GM18868 (cell line): ENCODE measurements around the gene LCLAT1.

Experiments used
- ATAC-seq: cut with Tn5 transposase; IDR thresholded peaks from one replicate; pipeline ENCODE4 v1.9.1; 2021; ENCODE audit warnings: mild to moderate bottlenecking, moderate library complexity; ENCODE audit not compliant: unreplicated experiment

LCLAT1 gene

GRCh38 chr2:30447149-30448045 lies at the start of gene LCLAT1:
LCLAT1 (plus strand) TSS chr2:30447246; CDS start chr2:30525591, 78,345 bp downstream.
- ATAC-seq: peak; percentile 96

- no peak for ATAC-seq
Measured at GRCh38 chr2:30398084-30398873, 48.8 kb upstream of the LCLAT1 start.

DNA sequence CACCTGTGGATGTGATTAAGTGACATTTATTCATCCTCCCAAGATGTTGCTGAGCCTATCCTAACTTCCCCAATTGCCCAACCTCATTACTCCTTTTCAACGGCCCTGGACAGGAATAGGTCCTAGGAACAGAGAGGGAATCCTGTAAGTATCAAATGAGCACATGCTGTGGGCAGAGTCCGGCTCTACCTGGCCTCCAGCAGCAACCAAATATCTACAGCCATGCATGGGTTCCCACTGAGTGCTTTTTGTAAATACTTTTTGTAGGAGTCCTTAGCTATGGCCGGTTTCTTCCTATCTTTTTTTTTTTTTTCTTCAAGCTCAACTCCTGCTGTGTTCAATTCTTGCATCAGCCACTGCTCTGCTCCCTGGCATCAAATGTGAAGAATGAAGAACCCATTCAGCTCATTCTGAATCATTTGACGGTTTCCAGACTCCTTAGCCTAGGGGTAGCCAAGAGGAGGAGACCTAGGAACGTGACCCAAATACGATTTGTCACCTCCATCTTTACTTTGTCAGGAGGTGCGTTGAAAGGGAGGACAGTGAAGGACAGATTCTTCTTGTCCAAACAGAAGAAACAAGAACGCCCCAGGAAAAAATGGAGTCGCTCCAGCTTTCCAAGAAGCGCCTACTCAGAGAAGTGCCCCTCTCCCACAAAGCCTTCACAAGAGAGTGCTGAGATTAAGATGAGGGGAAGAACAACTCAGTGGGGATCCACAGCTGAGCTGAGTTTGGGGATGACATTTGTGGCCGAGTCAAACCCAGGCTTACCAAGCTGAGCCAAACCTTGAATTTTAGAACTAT lies 46.7 kb upstream of the LCLAT1 start:
- no peak for ATAC-seq

GRCh38 chr2:30402441-30403182 lies 44.4 kb upstream of the LCLAT1 start:
- no peak for ATAC-seq

DNA sequence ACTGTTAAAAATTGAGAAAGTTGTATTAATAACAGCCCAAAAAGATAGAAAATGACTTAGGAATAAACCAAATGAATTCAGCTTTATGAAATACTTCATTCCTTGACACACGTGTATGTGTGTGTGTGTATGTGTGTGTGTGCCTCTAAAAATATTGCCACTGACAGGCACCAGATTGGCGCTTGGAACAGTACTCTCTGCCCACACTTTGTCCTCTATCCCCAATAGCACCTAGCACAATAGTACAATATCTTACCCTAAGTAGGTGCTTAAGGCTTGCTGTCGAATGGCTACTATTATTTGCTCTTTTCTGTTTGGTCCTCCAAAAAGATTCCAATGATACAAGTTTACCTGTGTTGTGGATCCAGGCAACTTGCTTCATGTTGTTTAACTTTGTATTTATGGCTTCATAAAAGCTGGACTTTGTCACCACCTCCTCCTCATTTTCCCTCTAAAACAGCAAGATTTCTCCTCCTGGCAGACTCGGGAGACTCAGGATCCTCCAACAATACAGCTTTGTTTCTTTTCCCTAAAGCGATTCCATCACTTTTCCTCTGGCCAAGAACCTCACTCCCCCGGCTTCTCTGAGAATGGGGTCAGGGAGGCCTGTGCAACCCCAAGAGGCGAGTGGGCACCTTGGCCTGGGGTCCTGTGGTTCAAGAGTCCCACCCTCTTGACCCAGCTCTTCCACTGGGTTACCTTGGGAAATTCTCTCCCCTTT lies 43.3 kb upstream of the LCLAT1 start:
- ATAC-seq: no peak

GRCh38 chr2:30404319-30405259 lies 42.5 kb upstream of the LCLAT1 start:
- ATAC-seq: no peak

- no peak for ATAC-seq
Measured at GRCh38 chr2:30405260-30405605, 41.8 kb upstream of the LCLAT1 start.

DNA sequence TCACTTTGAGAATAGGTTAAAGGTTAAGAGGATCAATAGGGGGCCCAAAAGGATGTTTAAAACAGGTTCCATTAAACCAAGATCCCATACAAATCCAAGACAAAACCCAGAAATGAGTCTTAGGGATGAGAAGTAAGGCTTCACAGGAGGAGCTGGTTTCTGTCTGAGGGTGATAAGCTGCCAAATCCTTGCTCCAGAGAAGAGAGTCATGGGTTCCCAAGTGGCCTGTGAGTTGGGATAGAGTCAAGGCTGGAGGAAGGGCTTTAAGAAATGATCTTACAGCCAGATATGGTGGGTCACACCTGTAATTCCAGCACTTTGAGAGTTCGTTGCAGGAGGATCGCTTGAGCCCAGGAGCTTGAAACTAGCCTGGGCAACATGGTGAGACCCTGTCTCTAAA lies 40.2 kb upstream of the LCLAT1 start:
- no peak for ATAC-seq

- no peak for ATAC-seq
Measured at GRCh38 chr2:30408961-30409387, 38.1 kb upstream of the LCLAT1 start.

- ATAC-seq: no peak
Measured at GRCh38 chr2:30410217-30410616, 36.8 kb upstream of the LCLAT1 start.

DNA sequence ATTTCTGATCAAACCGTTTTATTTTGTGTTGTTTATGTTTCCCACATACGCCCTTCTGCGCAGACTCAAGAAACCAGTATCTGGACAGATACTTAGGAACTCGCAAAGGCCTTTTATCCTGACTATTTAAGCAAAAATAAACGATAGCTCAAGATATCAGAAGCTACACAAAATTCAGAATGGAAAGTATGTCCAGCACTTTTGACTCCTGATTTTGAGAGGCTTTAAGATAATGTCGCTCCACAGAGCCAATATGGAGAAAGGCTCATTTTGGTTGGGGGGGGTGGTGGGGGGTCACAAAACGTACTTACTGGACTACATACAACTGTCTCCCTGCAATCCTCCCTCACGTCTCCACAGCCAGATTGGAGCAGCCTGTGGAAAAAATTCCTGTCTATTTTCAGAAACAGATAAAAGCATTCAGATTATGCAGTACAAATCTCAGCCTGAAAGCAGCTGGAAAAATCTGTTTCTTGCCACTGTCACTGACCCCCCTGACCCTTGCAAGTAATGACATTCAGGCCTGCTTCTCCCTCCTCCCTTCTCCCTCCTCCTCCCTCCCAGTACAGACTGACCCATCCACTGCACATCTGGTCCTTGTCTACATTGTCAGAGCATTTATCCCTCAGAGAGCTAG lies 34.9 kb upstream of the LCLAT1 start:
- ATAC-seq: no peak

DNA sequence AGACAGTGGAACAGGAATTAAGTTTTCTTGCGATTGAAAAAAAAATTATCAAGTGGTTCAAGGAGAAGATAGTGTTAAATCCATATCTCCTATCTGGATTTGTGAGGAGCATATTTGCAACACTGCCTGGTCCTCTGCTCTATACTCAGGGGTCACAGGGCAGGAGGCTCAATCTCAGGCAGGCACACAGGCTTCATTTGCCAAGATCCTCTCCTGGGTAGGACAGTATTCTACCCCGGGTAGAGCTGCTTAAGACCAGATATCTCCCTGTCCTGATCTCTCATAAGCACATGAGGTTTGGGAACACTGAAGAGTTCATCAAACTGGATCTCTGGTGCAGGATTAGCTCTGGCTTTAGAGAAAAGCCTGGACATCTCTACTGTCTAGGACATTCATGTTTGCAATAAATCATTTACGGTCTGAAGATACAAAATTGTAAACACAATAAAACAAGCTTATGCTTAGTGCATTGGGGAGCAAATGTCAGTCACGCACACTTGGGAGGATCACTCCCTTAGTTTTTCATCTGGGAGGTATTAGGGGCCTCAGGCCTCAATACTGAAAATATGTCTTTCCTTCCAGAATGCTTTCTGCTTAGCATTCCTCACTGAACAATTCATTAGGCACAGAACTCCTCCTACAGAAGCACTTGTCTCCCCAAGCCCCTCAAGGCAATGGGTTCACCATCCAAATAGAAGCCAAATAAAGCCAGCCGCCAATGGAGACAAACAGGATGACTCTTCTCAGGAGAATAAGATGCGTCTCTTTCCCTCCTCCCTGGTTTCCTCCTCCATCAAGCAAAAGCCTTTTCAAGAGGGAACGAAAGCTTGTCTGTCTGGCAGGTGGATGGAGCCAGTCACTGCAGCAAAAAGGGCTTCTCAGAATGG lies 34.1 kb upstream of the LCLAT1 start:
- no peak for ATAC-seq

- ATAC-seq: no peak
Measured at GRCh38 chr2:30414961-30415360, 32.1 kb upstream of the LCLAT1 start.

DNA sequence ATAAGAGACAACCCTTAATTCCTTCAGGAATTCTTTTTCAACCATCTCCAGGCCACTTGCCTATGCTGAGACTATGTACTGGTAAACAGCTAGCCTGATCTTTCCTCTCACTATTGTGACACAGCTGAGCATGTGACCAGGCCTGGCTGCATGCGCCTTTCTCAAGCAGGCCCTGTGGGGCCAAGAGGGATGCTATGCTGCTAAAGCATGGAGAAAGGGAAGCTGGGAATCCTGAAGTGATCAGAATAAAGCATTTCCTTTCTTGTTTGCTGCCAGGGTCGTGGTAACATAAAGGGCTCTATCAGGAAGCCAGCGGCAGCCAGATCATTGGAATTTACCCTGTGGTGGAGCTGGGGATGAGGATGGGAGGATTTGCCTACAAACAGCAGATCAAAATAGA lies 29.8 kb upstream of the LCLAT1 start:
- ATAC-seq: no peak

GRCh38 chr2:30421026-30421603 lies 25.9 kb upstream of the LCLAT1 start:
- ATAC-seq: no peak

DNA sequence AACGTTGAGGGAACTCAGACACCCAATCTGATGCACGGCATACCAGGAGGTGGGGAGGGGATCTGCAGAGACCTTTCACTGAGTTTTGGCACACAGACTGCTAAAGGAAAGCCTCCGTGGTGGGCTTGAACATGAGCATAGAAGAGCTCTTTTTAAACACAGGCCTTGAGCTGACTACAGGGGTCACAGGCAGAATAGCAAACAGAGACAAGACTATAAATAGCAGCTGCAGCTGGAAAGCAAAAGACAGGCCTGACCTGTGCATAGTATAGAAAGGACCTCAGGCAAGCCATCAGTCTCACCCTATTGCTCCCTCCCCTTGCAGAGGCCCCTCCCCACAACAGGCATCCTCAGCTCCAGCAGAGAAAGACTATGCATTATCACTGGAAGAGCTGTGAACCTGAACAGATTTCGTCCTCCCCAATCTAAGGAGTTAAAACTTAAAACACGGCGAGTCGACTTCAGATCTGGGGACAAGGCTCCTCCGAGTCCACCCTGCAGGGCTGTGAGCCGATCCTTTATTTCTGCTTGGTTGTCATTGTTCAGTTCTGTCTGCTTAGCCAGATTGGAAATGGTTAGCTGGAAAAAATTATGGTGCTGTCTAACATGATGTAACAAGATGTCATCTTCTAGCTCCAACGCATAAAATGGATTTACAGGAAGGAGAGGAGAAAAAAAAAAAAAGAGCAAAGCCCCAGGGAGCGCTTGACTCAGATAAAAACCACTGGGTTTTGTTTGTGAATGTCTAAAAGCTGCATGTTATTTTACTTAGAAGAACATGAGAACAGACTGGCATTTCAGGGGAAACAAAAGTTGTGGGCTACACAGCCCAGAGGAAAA lies 25.2 kb upstream of the LCLAT1 start:
- ATAC-seq: peak; percentile 25
